Large intestine (tissue), 3 donors: ENCODE measurements around the gene COX4I1. TPM values are rescaled to one million over a fixed set of nuclear protein-coding genes. Genes with fewer than 3 reads are reported as not detected.

ENCODE experiments used
- DNase-seq, 2 donors: peaks; one replicate each; pipeline versions ENCODE4 v3.0.0 to v3.0.0-alpha.2; 2013
- H3K27ac ChIP-seq: one replicate; pipeline ENCODE4 v1.5.1; 2013; ENCODE audit warnings: low read length
- H3K27me3 ChIP-seq: 2 replicates; pipeline ENCODE4 v1.6.1; 2013; ENCODE audit warnings: low read length; ENCODE audit not compliant: control insufficient read depth, insufficient read depth
- H3K36me3 ChIP-seq: 2 replicates; pipeline ENCODE4 v1.6.1; 2013; ENCODE audit warnings: low read length; ENCODE audit not compliant: control insufficient read depth, insufficient read depth
- H3K4me1 ChIP-seq: one replicate; pipeline ENCODE4 v1.6.1; 2013; ENCODE audit warnings: low read length; ENCODE audit not compliant: control insufficient read depth, insufficient read depth
- H3K4me3 ChIP-seq: one replicate; pipeline ENCODE4 v1.5.1; 2013; ENCODE audit warnings: low read length
- H3K9me3 ChIP-seq: one replicate; pipeline ENCODE4 v1.6.1; 2013; ENCODE audit warnings: mild to moderate bottlenecking, low read depth, low read length, moderate library complexity; ENCODE audit not compliant: control insufficient read depth
- WGBS: methylation state at CpG from one replicate; pipeline ENCODE4 v1.1.5; 2013; ENCODE audit warnings: low lambda C conversion rate; ENCODE audit not compliant: insufficient coverage; 5-methylcytosine and 5-hydroxymethylcytosine counted together
- polyA plus RNA-seq: library from polyadenylated mRNA; unstranded; fragments of 120-200 nt; gene quantifications from one replicate; pipeline ENCODE4 v1.2.1, GENCODE V29; 2013

COX4I1 gene
- polyA plus RNA-seq, 1 donor: 492 TPM

DNA sequence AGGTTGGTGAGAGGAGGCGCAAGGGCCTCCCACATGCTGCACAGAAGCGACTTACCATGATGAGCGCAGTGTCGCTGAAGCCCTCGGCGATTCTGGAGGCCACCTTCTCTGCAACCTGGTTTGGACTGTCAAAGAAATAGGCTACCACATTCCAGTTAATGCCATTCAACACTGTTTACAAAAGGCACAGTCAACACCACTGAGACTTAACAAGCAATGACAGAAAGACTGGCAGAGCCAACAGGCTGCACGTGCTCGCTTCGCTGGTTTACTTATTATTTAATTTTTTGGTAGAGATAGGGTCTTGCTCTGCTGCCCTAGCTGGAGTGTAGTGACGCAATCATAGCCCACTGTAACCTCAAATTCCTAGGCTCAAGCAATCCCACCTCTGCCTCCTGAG lies 18.3 kb upstream of the COX4I1 start:
- Histone ChIP-seq H3K9me3 (no peaks in the 10 kb centered on the region), H3K27ac (no peak overlapping the region), H3K36me3 (peaks cover 46% of the 10 kb centered on the region), H3K27me3 (no peaks in the 10 kb centered on the region), H3K4me3 (no peak overlapping the region), H3K4me1 (peaks cover 16% of the 10 kb centered on the region)
- no peak for DNase-seq
- no CpG with 5 or more reads among the region's 10 CpGs for WGBS

DNA sequence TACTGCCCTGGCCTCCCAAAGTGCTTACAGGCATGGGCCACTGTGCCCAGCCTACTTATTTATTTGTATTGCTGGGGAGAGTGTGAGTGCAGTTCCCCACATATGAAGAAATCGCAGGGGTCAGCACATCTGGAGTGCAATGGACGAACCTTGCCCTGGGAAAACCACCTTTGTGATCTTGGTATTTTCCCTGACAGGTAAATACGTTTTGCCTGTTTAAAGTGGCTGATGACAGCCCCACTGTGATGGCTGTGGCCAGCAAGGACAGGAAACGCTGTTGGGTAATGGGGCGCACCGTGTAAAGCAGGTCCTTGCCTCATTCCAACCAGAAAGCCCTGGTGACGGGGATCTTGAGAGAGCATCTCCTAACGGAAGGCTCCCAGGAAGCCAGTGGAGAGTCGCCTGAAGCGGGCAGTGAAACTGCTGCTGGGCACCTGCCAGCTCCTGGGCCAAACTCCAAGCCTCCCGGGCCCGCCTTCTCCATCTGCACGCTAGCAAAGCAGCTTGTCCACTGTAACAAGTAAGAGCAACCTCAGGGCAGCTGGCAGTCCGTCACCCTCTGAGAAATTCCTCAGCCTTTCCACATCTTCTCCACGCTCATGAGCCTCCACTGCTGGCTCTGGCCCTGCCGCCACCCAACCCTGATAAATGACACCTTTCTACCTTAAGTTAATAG lies 17.7 kb upstream of the COX4I1 start:
- Histone ChIP-seq H3K4me3 (no peak overlapping the region), H3K9me3 (no peaks in the 10 kb centered on the region), H3K36me3 (peaks cover 52% of the 10 kb centered on the region), H3K27me3 (no peaks in the 10 kb centered on the region), H3K4me1 (peaks cover 16% of the 10 kb centered on the region), H3K27ac (peak overlapping the region; percentile 41)
- DNase-seq: peak; percentile 40 to 64
- WGBS: no CpG with 5 or more reads among the region's 16 CpGs

- H3K9me3 ChIP-seq: no peaks in the 10 kb centered on the region
- peak overlapping the region; percentile 41 for H3K27ac ChIP-seq
- no peak for DNase-seq
- H3K4me1 ChIP-seq: peaks cover 16% of the 10 kb centered on the region
- no peak overlapping the region for H3K4me3 ChIP-seq
- H3K27me3 ChIP-seq: no peaks in the 10 kb centered on the region
- peaks cover 59% of the 10 kb centered on the region for H3K36me3 ChIP-seq
- no CpG with 5 or more reads among the region's 6 CpGs for WGBS
Measured at GRCh38 chr16:85782451-85782850, 17.0 kb upstream of the COX4I1 start.

GRCh38 chr16:85783441-85783840 lies 16.1 kb upstream of the COX4I1 start:
- peaks cover 62% of the 10 kb centered on the region for H3K36me3 ChIP-seq
- peaks cover 16% of the 10 kb centered on the region for H3K4me1 ChIP-seq
- no peak overlapping the region for H3K4me3 ChIP-seq
- H3K27me3 ChIP-seq: no peaks in the 10 kb centered on the region
- DNase-seq: no peak
- no peak overlapping the region for H3K27ac ChIP-seq
- WGBS: no CpG with 5 or more reads among the region's 8 CpGs
- no peaks in the 10 kb centered on the region for H3K9me3 ChIP-seq

- Histone ChIP-seq H3K4me1 (peaks cover 16% of the 10 kb centered on the region), H3K9me3 (no peaks in the 10 kb centered on the region), H3K27ac (no peak overlapping the region), H3K4me3 (no peak overlapping the region), H3K36me3 (peaks cover 55% of the 10 kb centered on the region), H3K27me3 (no peaks in the 10 kb centered on the region)
- WGBS: no CpG with 5 or more reads among the region's 2 CpGs
- DNase-seq: no peak
Measured at GRCh38 chr16:85784813-85785212, 14.7 kb upstream of the COX4I1 start.

DNA sequence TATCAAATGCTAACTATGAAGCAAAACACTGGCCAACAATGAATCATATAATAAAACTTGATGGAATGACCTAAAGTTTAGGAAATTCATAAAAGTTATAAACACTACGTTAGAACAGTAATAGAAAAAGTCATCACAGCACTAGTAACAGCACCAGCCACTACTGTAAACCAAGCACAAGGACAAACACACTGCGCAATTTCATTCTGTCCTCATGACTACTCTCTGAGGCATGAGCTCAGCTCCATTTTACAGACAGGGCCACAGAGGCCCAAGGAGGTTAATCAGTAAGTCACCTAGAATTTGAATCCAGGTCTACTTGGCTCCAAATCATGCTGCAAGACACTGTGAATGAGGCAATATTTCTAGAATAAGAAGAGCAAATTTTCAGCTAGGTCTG lies 13.6 kb upstream of the COX4I1 start:
- Histone ChIP-seq H3K4me3 (no peak overlapping the region), H3K27me3 (no peaks in the 10 kb centered on the region), H3K27ac (no peak overlapping the region), H3K36me3 (peaks cover 44% of the 10 kb centered on the region), H3K9me3 (no peaks in the 10 kb centered on the region), H3K4me1 (peaks cover 16% of the 10 kb centered on the region)
- WGBS: no CpG with 5 or more reads among the region's 2 CpGs
- no peak for DNase-seq

DNA sequence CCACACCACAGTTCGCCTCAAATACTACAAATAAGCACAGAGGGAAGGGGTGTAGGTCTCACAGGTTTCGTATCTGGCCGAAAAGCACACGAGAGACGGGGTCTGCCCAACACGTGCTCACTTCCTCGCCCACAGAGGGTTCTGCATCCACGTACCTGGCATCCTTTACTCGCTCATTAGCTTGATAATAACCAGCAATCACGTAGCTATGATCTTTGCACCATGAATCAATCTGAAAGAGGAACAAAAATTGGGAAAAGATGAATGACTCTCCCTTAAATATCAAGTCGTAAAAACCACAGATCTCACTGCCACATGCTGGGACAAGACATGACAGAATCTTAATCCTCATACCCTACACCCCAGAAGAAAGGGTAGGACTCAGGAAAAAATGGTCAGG lies 10.7 kb upstream of the COX4I1 start:
- H3K27ac ChIP-seq: no peak overlapping the region
- peaks cover 61% of the 10 kb centered on the region for H3K36me3 ChIP-seq
- H3K27me3 ChIP-seq: no peaks in the 10 kb centered on the region
- WGBS: 100% methylated on average over 1 of the region's 11 CpGs
- DNase-seq: no peak
- peaks cover 3% of the 10 kb centered on the region for H3K9me3 ChIP-seq
- no peaks in the 10 kb centered on the region for H3K4me1 ChIP-seq
- no peak overlapping the region for H3K4me3 ChIP-seq

- Histone ChIP-seq H3K9me3 (peaks cover 3% of the 10 kb centered on the region), H3K4me3 (no peak overlapping the region), H3K36me3 (peaks cover 68% of the 10 kb centered on the region), H3K27me3 (no peaks in the 10 kb centered on the region), H3K4me1 (no peaks in the 10 kb centered on the region), H3K27ac (no peak overlapping the region)
- DNase-seq: no peak
- WGBS: no CpG with 5 or more reads among the region's 6 CpGs
Measured at GRCh38 chr16:85789773-85790172, 9.7 kb upstream of the COX4I1 start.

GRCh38 chr16:85793662-85794298 lies 5.7 kb upstream of the COX4I1 start:
- Histone ChIP-seq H3K4me3 (no peak overlapping the region), H3K27me3 (no peaks in the 10 kb centered on the region), H3K36me3 (peaks cover 58% of the 10 kb centered on the region), H3K27ac (no peak overlapping the region), H3K4me1 (peaks cover 2% of the 10 kb centered on the region), H3K9me3 (peaks cover 3% of the 10 kb centered on the region)
- 100% methylated on average over 1 of the region's 5 CpGs for WGBS
- DNase-seq: no peak

DNA sequence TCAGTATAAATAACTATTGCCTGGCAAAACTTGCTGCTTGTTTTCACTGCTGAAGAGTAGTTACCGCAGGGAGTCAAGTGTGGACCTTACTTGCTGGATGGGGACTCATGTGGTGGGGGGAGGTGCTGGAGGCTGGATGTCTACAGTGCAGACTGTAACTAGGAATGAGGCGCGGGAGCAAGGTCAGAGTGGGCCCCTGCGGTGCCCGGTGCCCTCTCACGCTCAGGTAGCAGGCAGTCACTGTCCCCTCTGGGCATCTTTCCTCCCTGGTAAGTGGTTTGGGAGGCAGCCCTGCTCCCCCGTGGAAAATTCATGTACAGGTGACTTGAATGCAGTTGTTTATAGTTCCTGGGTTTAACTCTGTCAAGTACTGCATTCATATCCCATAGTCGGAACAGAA lies 4.8 kb upstream of the COX4I1 start:
- H3K36me3 ChIP-seq: peaks cover 55% of the 10 kb centered on the region
- no peak overlapping the region for H3K4me3 ChIP-seq
- peaks cover 2% of the 10 kb centered on the region for H3K4me1 ChIP-seq
- DNase-seq: no peak
- no CpG with 5 or more reads among the region's 8 CpGs for WGBS
- H3K27ac ChIP-seq: no peak overlapping the region
- H3K9me3 ChIP-seq: peaks cover 3% of the 10 kb centered on the region
- no peaks in the 10 kb centered on the region for H3K27me3 ChIP-seq

DNA sequence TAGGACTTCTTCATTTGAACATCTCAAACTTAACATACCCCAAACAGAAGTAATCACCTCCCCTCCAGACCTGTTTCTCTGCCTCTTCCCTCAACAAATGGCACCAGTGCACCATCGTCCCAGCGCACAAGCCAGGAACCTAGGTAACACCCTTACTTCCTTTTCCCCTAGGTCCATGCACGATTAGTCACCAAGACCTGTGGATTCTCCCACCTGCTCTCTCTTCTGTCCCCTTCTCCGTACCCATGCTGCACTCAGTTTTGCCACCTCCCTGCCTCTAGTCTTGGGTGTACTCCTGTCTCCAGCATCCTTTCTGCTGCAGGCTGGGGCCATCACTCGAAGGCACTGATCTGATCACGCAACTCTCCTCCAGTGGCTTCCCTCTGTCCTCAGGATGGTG lies 3.3 kb upstream of the COX4I1 start:
- Histone ChIP-seq H3K9me3 (peaks cover 3% of the 10 kb centered on the region), H3K4me3 (no peak overlapping the region), H3K27me3 (no peaks in the 10 kb centered on the region), H3K4me1 (peaks cover 2% of the 10 kb centered on the region), H3K36me3 (peaks cover 56% of the 10 kb centered on the region), H3K27ac (no peak overlapping the region)
- WGBS: 100% methylated on average over 1 of the region's 6 CpGs
- DNase-seq: no peak
